HG02763 (cell line): ENCODE results near the gene SIX3.

Experiments used
- ATAC-seq: cut with Tn5 transposase; IDR thresholded peaks from one replicate; pipeline ENCODE4 v1.9.1; 2021; ENCODE audit warnings: mild to moderate bottlenecking, moderate library complexity; ENCODE audit not compliant: unreplicated experiment

SIX3 gene

GRCh38 chr2:44941551-44942234 lies at the start of gene SIX3:
SIX3 (plus strand) TSS chr2:44941702; CDS start chr2:44942105, 403 bp downstream.
- peak; percentile 64 for ATAC-seq

GRCh38 chr2:44894058-44894457 lies 47.4 kb upstream of the SIX3 start:
- no peak for ATAC-seq

GRCh38 chr2:44895061-44895460 lies 46.4 kb upstream of the SIX3 start:
- ATAC-seq, result no peak

GRCh38 chr2:44897406-44897805 lies 44.1 kb upstream of the SIX3 start:
- ATAC-seq, result no peak

GRCh38 chr2:44902217-44903137 lies 39.0 kb upstream of the SIX3 start:
- no peak for ATAC-seq

GRCh38 chr2:44904578-44904977 lies 36.9 kb upstream of the SIX3 start:
- no peak for ATAC-seq

GRCh38 chr2:44906972-44907371 lies 34.5 kb upstream of the SIX3 start:
- ATAC-seq, result no peak

- ATAC-seq, result no peak
Measured at GRCh38 chr2:44909831-44910230, 31.7 kb upstream of the SIX3 start.

GRCh38 chr2:44912660-44913059 lies 28.8 kb upstream of the SIX3 start:
- ATAC-seq, result no peak

GRCh38 chr2:44916291-44916690 lies 25.2 kb upstream of the SIX3 start:
- ATAC-seq, result no peak

- no peak for ATAC-seq
Measured at GRCh38 chr2:44918095-44918775, 23.3 kb upstream of the SIX3 start.

GRCh38 chr2:44920751-44921150 lies 20.8 kb upstream of the SIX3 start:
- ATAC-seq, result no peak

GRCh38 chr2:44922776-44923175 lies 18.7 kb upstream of the SIX3 start:
- no peak for ATAC-seq

- ATAC-seq, result no peak
Measured at GRCh38 chr2:44925561-44926136, 15.9 kb upstream of the SIX3 start.

GRCh38 chr2:44926957-44927356 lies 14.5 kb upstream of the SIX3 start:
- no peak for ATAC-seq

- no peak for ATAC-seq
Measured at GRCh38 chr2:44927985-44928482, 13.5 kb upstream of the SIX3 start.

GRCh38 chr2:44928483-44929158 lies 12.9 kb upstream of the SIX3 start:
- no peak for ATAC-seq

- ATAC-seq, result no peak
Measured at GRCh38 chr2:44929159-44929734, 12.3 kb upstream of the SIX3 start.

GRCh38 chr2:44929735-44930273 lies 11.7 kb upstream of the SIX3 start:
- ATAC-seq, result no peak
